KBM-7 (cell line): ENCODE data around the gene SREBF2.
"Not testable (repeated sequence)": the region's sequence is repeated elsewhere in the genome, so short reads cannot be mapped to it uniquely, and the experiment has no call there.

Experiments used
- DNase-seq: peaks from one replicate; pipeline ENCODE4 v3.0.0-alpha.2; 2015
- in situ Hi-C: fragments of 300-500 bp; cut with MboI; formaldehyde crosslinking; loops from 2 replicates; pipeline ENCODE4 v1.14.3; 2020; ENCODE audit warnings: low sequenced_read_pairs, low pct_unique_long_range_greater_than_20kb, mixed read lengths

The SREBF2 gene

GRCh38 chr22:41868556-41868955 lies 35.7 kb downstream of the SREBF2 start:
- DNase-seq = no peak
- in situ Hi-C loops = no loop called here

- in situ Hi-C loops, DNase-seq: not testable (repeated sequence)
Observed at GRCh38 chr22:41870081-41870480, 37.2 kb downstream of the SREBF2 start.

- in situ Hi-C loops = no loop called here
- no peak for DNase-seq
Observed at GRCh38 chr22:41870786-41871185, 37.9 kb downstream of the SREBF2 start.

GRCh38 chr22:41873391-41873790 lies 40.5 kb downstream of the SREBF2 start:
- in situ Hi-C loops = no loop called here
- DNase-seq = no peak

- in situ Hi-C loops = no loop called here
- DNase-seq = no peak
Observed at GRCh38 chr22:41874090-41874489, 41.2 kb downstream of the SREBF2 start.

GRCh38 chr22:41875531-41876270 lies 42.8 kb downstream of the SREBF2 start:
- in situ Hi-C loops = no loop called here

GRCh38 chr22:41876275-41876674 lies 43.4 kb downstream of the SREBF2 start:
- in situ Hi-C loops = no loop called here
- no peak for DNase-seq

More at GRCh38 chr22:41875531-41876270, 42.8 kb downstream of the SREBF2 start:
- no peak for DNase-seq

- in situ Hi-C loops = no loop called here
- DNase-seq = no peak
Observed at GRCh38 chr22:41876675-41877074, 43.8 kb downstream of the SREBF2 start.

- no peak for DNase-seq
- in situ Hi-C loops = no loop called here
Observed at GRCh38 chr22:41880653-41881052, 47.7 kb downstream of the SREBF2 start.

- no peak for DNase-seq
- in situ Hi-C loops = no loop called here
Observed at GRCh38 chr22:41883400-41883799, 50.5 kb downstream of the SREBF2 start.

- no peak for DNase-seq
- in situ Hi-C loops = no loop called here
Observed at GRCh38 chr22:41885116-41885515, 52.2 kb downstream of the SREBF2 start.

- no peak for DNase-seq
- in situ Hi-C loops = no loop called here
Observed at GRCh38 chr22:41885516-41885915, 52.6 kb downstream of the SREBF2 start.

GRCh38 chr22:41888627-41889200 lies 55.8 kb downstream of the SREBF2 start:
- DNase-seq = no peak
- in situ Hi-C loops = no loop called here

GRCh38 chr22:41891407-41891806 lies 58.5 kb downstream of the SREBF2 start:
- in situ Hi-C loops = no loop called here

GRCh38 chr22:41892721-41893120 lies 59.8 kb downstream of the SREBF2 start:
- no peak for DNase-seq
- in situ Hi-C loops = no loop called here

More at GRCh38 chr22:41891407-41891806, 58.5 kb downstream of the SREBF2 start:
- no peak for DNase-seq

GRCh38 chr22:41893591-41894375 lies 60.9 kb downstream of the SREBF2 start:
- DNase-seq = no peak
- in situ Hi-C loops = no loop called here

- no peak for DNase-seq
- in situ Hi-C loops = no loop called here
Observed at GRCh38 chr22:41898645-41899044, 65.7 kb downstream of the SREBF2 start.

- DNase-seq = no peak
- in situ Hi-C loops = no loop called here
Observed at GRCh38 chr22:41899110-41899509, 66.2 kb downstream of the SREBF2 start.

- in situ Hi-C loops = no loop called here
- DNase-seq = no peak
Observed at GRCh38 chr22:41899992-41900651, 67.2 kb downstream of the SREBF2 start.
